GM18519 (cell line): ENCODE data around the gene ATIC.

Source experiments
- ATAC-seq: cut with Tn5 transposase; IDR thresholded peaks from one replicate; pipeline ENCODE4 v1.9.1; 2021; ENCODE audit warnings: mild to moderate bottlenecking, moderate library complexity; ENCODE audit not compliant: unreplicated experiment, low FRiP score

The ATIC gene

GRCh38 chr2:215372968-215373649 lies 61.2 kb downstream of the ATIC start:
- no peak for ATAC-seq

DNA sequence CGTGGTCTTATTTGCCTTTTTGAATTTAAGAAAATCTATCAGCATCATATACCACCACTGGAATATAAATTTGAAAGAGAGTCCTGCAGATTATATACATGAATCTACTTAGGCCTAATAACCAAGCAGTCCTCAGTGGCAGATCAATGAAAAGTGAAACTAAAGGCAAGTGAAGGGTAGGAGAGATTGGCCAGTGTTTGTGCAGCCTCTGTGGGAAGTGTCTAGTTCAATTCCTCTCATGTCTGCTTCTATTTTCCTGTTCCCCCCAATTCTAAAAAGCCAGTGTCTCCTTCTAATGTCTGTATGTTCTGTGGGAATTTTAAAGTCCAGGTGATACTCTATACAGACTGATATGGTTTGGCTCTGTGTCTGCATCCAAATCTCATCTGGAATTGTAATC lies 62.1 kb downstream of the ATIC start:
- ATAC-seq, result no peak

DNA sequence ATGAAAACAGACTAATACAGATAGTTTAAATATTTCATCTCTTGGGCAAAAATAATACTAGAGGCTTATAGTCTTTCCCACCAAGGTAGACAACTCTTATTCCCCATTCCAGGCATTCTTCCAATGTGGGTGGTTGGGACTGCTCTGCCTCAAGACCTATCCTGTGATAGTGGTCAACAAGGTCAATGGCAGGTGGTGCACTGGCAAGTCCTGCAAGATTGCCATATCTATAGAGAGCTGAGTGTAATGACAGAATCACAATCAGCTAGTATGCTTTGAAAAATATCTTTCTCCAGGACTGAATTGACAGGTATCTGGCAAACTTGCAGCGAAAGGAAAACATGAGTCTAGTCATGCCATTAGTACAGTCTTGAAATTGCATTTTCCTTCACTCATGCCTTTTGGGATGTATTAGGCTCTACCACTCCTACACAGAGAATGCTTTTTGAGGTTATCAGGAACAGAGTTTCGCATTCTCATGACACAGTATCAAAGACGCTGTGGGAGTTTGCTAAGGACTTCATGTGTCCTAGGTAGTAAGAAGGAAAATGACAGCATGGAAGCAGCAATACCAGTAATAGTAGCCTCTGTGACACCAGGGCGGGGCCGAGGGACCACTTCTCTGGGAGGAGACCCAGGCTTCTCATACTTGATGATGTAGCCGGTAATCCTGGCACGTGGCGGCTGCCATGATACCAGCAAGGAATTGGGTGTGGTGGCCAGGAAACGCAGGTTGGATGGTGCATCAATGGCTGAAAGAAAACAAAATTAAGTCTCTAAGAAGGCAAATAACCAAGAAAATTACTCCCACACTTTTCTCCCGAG lies 63.0 kb downstream of the ATIC start:
- ATAC-seq, result no peak

GRCh38 chr2:215375467-215375830 lies 63.6 kb downstream of the ATIC start:
- ATAC-seq, result no peak

- no peak for ATAC-seq
Observed at GRCh38 chr2:215376103-215376780, 64.4 kb downstream of the ATIC start.

DNA sequence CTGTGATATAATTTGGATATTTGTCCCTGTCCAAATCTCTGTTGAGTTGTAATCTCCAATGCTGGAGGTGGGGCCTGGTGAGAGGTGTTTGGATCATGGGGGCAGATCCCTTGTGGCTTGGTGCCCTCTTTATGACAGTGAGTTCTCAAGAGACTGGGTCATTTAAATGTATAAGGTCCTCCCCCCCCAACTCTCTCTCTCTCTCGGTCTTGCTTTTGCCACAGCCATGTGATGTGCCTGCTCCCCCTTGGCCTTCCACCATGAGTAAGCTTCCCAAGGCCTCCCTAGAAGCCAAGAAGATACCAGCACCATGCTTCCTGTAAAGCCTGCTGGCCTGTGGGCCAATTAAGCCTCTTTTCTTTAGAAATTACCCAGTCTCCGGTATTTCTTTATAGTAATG lies 65.4 kb downstream of the ATIC start:
- ATAC-seq, result no peak

DNA sequence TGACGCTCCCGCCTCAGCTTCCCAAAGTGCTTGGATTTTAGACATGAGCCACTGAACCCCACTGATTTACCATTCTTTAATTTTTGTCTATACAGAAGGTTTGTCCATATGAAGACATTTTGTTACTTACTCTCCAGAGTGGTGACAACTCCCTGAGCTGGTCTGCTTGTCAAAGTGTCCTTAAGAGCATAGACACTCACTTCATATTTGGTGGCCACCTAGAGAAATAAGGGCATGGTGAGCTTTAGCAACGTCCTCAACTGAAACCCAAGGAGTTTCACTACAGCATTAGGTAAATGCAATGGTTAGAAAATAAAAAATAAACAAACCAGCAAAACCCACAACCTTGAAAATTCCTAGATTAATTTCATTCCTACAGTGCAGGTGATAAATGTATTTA lies 66.2 kb downstream of the ATIC start:
- ATAC-seq, result no peak

DNA sequence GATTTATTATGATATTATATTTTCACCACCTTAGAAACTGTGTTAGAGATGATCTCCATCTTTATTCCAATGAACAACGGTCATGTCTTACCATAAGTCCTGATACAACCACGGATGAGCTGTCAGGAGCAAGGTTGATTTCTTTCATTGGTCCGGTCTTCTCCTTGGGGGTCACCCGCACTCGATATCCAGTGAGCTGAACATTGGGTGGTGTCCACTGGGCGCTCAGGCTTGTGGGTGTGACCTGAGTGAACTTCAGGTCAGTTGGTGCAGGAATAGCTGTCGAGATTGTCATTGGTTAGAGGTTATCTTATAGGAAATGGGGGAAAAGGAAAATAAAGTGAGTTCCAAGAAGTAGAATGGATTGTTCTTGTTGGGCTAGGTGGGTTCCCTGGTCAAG lies 67.2 kb downstream of the ATIC start:
- no peak for ATAC-seq

DNA sequence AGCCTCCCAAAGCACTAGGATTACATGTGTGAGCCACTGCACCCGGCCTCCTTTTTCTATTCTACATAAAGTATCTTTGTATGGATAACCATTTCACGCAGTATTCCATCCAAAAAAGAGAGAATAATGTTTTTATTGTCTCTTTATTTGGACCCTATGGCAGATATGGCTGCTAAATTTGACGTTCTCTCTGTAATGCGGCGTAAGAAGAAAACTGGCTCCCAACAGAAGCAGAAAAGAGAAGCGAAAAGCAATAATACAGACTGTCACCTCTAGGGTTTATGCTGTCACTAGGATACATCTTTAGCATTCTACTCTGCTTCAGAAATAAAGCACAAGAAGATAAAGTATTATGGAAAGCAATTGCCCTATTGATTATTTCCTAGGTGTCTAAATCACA lies 68.1 kb downstream of the ATIC start:
- ATAC-seq, result no peak

DNA sequence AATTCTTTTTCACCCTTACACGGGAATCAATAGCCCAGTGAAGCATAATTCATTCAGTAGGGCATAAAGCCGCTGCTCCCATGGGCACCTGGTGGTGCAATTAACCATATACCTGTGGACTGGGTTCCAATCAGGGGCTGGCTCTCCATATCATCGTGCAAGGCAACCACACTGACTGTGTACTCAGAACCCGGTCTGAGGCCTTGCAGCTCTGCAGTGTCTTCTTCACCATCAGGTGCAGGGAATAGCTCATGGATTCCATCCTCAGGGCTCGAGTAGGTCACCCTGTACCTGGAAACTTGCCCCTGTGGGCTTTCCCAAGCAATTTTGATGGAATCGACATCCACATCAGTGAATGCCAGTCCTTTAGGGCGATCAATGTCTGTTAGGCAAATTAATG lies 68.8 kb downstream of the ATIC start:
- no peak for ATAC-seq

DNA sequence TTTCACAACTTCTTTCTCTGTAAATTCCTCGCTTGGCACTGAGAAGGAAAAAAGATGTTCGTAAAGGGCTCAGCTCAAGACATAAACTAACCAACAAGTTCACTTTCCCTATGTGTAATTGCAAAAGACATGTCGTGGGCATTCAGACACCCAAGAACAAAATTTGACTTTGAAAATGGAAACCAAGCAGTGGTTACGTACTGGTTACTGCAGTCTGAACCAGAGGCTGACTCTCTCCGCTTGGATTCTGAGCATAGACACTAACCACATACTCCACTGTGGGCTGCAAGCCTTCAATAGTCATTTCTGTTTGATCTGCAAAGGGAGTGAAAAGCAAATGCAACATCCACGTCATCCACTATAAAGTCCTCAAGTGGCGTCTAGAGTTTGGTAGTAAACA lies 70.2 kb downstream of the ATIC start:
- no peak for ATAC-seq

GRCh38 chr2:215382480-215382879 lies 70.6 kb downstream of the ATIC start:
- no peak for ATAC-seq

DNA sequence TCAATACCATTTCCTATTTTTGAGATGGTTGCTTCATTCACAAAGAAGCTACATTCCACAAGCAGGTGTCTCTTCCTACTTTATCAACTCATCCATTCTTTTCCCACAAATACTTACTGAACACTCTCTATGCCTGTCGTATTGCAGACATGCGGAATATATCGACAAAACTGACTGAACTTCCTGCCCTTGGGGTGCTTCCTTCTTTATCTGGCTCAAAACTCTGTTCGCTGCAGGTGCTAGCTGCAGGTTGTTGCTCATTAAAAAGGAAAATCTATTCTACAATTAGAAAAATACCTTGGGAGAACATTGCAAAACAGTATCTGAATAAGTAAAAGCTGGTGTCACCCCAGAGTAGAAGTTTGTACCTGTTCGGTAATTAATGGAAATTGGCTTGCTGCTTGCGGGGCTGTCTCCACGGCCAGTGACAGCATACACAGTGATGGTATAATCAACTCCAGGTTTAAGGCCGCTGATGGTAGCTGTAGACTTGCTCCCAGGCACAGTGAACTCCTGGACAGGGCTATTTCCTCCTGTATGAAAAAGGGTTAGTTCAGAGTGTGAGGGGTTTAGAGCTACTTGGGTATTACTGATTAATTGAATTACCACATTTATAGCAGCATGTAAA lies 71.9 kb downstream of the ATIC start:
- no peak for ATAC-seq

GRCh38 chr2:215384710-215385109 lies 72.9 kb downstream of the ATIC start:
- no peak for ATAC-seq

- no peak for ATAC-seq
Observed at GRCh38 chr2:215386566-215386965, 74.7 kb downstream of the ATIC start.

DNA sequence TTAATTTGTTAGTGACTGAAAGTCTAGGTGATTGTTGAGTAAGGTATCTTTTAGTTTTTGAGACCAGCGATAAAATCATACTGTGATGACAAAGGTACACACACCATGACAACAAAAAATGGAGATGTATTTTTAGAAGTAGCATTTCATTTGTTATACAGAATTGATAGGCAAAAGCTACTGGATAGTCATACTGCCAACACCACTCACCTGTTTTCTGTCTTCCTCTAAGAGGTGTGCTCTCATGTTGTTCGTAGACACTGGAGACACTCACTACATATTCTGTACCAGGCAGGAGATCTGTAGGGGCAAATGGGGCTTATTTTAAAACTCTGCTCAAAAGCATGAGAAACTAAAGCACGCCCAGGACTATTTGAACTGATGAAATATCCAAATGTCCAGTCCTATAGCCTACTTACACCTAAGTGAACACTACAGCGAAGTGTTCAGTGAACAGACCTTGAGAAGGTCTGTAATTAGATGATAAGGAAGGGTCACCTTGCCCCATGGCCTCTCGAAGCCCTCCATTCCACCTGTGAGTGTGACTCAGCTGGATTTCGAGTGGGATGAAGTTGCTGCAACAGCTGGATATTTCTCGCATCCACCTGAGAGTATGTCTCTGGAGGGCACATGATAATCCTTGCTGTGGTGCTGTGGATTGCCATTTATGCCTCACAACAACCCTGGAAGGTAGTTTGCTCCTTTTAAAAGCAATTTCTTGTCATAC lies 76.3 kb downstream of the ATIC start:
- no peak for ATAC-seq

DNA sequence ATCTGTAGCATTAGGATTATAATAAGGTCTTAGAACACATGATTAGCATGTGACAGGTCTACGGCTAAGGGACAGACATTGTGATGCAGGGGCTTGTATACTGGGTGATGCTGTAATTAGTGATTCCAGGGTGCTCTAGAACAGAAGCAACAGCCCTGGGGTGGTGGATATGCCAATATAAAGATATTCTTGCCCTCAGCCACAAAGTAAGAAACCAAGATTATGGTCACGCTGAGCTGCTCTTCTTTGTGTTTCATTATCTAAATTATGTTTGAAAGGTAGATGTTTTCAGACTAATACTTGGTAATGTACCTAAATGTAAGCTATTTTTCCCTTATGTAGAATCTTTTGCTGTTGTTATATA lies 78.7 kb downstream of the ATIC start:
- ATAC-seq, result no peak

GRCh38 chr2:215391531-215391930 lies 79.7 kb downstream of the ATIC start:
- no peak for ATAC-seq

- no peak for ATAC-seq
Observed at GRCh38 chr2:215392164-215392563, 80.3 kb downstream of the ATIC start.

- no peak for ATAC-seq
Observed at GRCh38 chr2:215392687-215393270, 80.9 kb downstream of the ATIC start.
